ENCODE results near the gene HMCES. TPM values are rescaled to one million over a fixed set of nuclear protein-coding genes. Genes with fewer than 3 reads are reported as not detected.

HMCES gene
- total RNA-seq, 1 donor from 2014 or later: 36.4 TPM

DNA sequence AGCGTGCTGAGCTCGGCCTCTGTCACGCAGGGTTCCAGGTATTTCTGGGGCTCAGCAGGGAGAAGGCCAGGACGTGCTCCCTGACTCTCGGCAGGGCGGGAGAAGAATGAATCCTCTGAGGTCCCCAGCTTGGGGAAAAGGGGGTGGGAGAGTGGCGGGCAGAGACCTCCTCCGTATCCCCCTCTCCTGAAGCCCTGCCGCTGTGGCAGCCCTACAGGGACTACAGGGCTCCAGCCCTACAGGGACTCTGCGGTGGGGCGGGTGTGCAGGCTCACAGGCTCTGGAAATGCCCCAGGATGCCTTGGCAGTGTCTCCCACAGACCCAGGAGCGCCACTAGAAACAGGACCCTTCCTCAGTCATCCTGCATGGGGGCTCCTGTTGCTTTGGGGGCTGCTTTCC is 46.2 kb downstream of the HMCES start:
- H3K4me3 Mint-ChIP-seq (ENCODE audit: unreplicated experiment): no peak overlapping the region
- no peaks in the 10 kb centered on the region for H3K4me1 Mint-ChIP-seq (ENCODE audit: unreplicated experiment)
- H3K27ac Mint-ChIP-seq (ENCODE audit: unreplicated experiment): no peak overlapping the region
- peaks cover 2% of the 10 kb centered on the region for H3K27me3 Mint-ChIP-seq (ENCODE audit: unreplicated experiment)
- DNase-seq (ENCODE audit: low spot score): no peak
- no peaks in the 10 kb centered on the region for H3K9me3 Mint-ChIP-seq (ENCODE audit: unreplicated experiment)
- H3K36me3 Mint-ChIP-seq (ENCODE audit: low read depth, unreplicated experiment): no peaks in the 10 kb centered on the region
- TF ChIP-seq CTCF (IDR thresholded peaks at IDR 0.05; ENCODE audit: unreplicated experiment): no peak

- no peak for DNase-seq (ENCODE audit: low spot score)
- Mint-ChIP-seq H3K27me3 (ENCODE audit: unreplicated experiment) (peaks cover 4% of the 10 kb centered on the region), H3K4me1 (ENCODE audit: unreplicated experiment) (no peaks in the 10 kb centered on the region), H3K27ac (ENCODE audit: unreplicated experiment) (no peak overlapping the region), H3K36me3 (ENCODE audit: low read depth, unreplicated experiment) (no peaks in the 10 kb centered on the region), H3K4me3 (ENCODE audit: unreplicated experiment) (no peak overlapping the region), H3K9me3 (ENCODE audit: unreplicated experiment) (no peaks in the 10 kb centered on the region)
- TF ChIP-seq CTCF (IDR thresholded peaks at IDR 0.05; ENCODE audit: unreplicated experiment): no peak
Observed at GRCh38 chr3:129325383-129325782, 46.7 kb downstream of the HMCES start.

GRCh38 chr3:129326138-129326537 is 47.5 kb downstream of the HMCES start:
- peaks cover 5% of the 10 kb centered on the region for H3K27me3 Mint-ChIP-seq (ENCODE audit: unreplicated experiment)
- H3K4me1 Mint-ChIP-seq (ENCODE audit: unreplicated experiment): no peaks in the 10 kb centered on the region
- no peak for DNase-seq (ENCODE audit: low spot score)
- no peak overlapping the region for H3K4me3 Mint-ChIP-seq (ENCODE audit: unreplicated experiment)
- H3K36me3 Mint-ChIP-seq (ENCODE audit: low read depth, unreplicated experiment): no peaks in the 10 kb centered on the region
- no peak for TF ChIP-seq CTCF (IDR thresholded peaks at IDR 0.05; ENCODE audit: unreplicated experiment)
- no peak overlapping the region for H3K27ac Mint-ChIP-seq (ENCODE audit: unreplicated experiment)
- no peaks in the 10 kb centered on the region for H3K9me3 Mint-ChIP-seq (ENCODE audit: unreplicated experiment)

DNA sequence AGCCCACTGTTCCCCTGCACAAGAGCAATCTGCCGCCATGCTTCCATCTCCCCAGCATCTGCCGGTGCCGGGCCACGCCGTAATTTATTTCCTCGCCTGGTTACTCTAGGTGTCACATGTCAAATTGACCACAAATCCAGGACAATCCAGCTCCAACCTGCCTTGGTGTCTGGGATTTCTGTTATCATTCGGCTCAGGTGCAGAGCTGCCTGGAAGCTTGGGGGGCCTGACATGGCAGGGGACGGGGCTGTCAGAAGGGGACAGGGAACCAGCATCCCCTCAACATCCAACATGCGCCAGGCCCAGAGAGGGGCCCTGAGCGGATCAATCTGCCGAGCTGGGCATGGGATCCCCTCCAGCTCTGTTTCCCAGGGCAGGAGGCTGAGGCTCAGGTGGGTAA is 47.9 kb downstream of the HMCES start:
- Mint-ChIP-seq H3K4me1 (ENCODE audit: unreplicated experiment) (no peaks in the 10 kb centered on the region), H3K27me3 (ENCODE audit: unreplicated experiment) (peaks cover 5% of the 10 kb centered on the region), H3K4me3 (ENCODE audit: unreplicated experiment) (no peak overlapping the region), H3K9me3 (ENCODE audit: unreplicated experiment) (no peaks in the 10 kb centered on the region), H3K27ac (ENCODE audit: unreplicated experiment) (no peak overlapping the region), H3K36me3 (ENCODE audit: low read depth, unreplicated experiment) (no peaks in the 10 kb centered on the region)
- no peak for TF ChIP-seq CTCF (IDR thresholded peaks at IDR 0.05; ENCODE audit: unreplicated experiment)
- DNase-seq (ENCODE audit: low spot score): no peak

DNA sequence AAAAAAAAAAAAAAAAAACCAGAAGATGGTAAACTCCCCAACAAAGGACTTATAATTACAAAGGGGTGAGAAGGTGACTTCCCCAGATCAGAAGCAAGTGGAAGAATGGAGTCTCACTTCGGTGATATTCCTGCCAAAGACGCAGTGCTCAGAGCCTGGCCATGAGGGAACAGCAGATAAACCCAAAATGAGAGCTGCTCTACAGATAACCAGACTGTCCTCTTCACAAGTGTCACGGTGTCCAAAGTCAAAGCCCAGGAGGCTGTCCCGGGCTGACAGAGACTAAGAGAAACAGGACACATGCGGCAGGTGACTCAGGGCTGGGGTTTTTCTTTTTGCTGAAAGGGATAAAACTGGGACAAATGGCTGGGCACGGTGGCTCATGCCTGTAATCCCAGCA is 48.8 kb downstream of the HMCES start:
- Mint-ChIP-seq H3K4me3 (ENCODE audit: unreplicated experiment) (no peak overlapping the region), H3K36me3 (ENCODE audit: low read depth, unreplicated experiment) (no peaks in the 10 kb centered on the region), H3K27me3 (ENCODE audit: unreplicated experiment) (peaks cover 7% of the 10 kb centered on the region), H3K27ac (ENCODE audit: unreplicated experiment) (no peak overlapping the region), H3K9me3 (ENCODE audit: unreplicated experiment) (no peaks in the 10 kb centered on the region), H3K4me1 (ENCODE audit: unreplicated experiment) (no peaks in the 10 kb centered on the region)
- no peak for DNase-seq (ENCODE audit: low spot score)
- TF ChIP-seq CTCF (IDR thresholded peaks at IDR 0.05; ENCODE audit: unreplicated experiment): no peak
